ENCODE measurements around the gene USP40.
"Not testable (repeated sequence)": the region's sequence is repeated elsewhere in the genome, so short reads cannot be mapped to it uniquely, and the experiment has no call there.

DNA sequence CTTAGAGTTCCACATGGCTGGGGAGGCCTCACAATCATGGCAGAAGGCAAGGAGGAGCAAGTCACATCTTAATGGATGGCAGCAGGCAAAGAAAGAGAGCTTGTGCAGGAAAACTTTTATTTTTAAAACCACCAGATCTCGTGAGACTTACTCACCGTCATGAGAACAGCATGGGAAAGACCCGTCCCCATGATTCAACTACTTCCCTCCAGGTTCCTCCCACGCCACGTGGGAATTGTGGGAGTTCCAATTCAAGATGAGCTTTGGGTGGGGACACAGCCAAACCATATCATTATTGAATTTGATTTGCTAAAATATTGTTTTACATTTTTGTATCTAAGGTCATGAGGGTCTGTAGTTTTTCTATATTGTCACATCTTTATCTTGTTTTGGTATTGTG, 10.8 kb upstream of the USP40 start:
- TF ChIP-seq, protein P1, sequence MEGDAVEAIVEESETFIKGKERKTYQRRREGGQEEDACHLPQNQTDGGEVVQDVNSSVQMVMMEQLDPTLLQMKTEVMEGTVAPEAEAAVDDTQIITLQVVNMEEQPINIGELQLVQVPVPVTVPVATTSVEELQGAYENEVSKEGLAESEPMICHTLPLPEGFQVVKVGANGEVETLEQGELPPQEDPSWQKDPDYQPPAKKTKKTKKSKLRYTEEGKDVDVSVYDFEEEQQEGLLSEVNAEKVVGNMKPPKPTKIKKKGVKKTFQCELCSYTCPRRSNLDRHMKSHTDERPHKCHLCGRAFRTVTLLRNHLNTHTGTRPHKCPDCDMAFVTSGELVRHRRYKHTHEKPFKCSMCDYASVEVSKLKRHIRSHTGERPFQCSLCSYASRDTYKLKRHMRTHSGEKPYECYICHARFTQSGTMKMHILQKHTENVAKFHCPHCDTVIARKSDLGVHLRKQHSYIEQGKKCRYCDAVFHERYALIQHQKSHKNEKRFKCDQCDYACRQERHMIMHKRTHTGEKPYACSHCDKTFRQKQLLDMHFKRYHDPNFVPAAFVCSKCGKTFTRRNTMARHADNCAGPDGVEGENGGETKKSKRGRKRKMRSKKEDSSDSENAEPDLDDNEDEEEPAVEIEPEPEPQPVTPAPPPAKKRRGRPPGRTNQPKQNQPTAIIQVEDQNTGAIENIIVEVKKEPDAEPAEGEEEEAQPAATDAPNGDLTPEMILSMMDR (IDR thresholded peaks at IDR 0.05) = not testable (repeated sequence)
- TF ChIP-seq POLR2A (IDR thresholded peaks at IDR 0.05) = not testable (repeated sequence)
